Measurements from ENCODE around the gene RSKR.
A peak's percentile ranks its signal among the peaks of the same experiment; 100 is the strongest.
"Not testable (repeated sequence)": the region's sequence is repeated elsewhere in the genome, so short reads cannot be mapped to it uniquely, and the experiment has no call there.

The RSKR gene

GRCh38 chr17:28620010-28620409 is 6.0 kb upstream of the RSKR start:
- DNase-seq, result no peak

GRCh38 chr17:28618464-28618863 is 4.5 kb upstream of the RSKR start:
- no peak for DNase-seq

- no peak for DNase-seq
Measured at GRCh38 chr17:28616281-28616680, 2.3 kb upstream of the RSKR start.

GRCh38 chr17:28615260-28615940 is 1.4 kb upstream of the RSKR start:
- no peak for DNase-seq

GRCh38 chr17:28612936-28613872 is 781 bp downstream of the RSKR start:
- DNase-seq, result peak; percentile 45

GRCh38 chr17:28612531-28612930 is 1.5 kb downstream of the RSKR start:
- no peak for DNase-seq

- no peak for DNase-seq
Measured at GRCh38 chr17:28610376-28610775, 3.6 kb downstream of the RSKR start.

- DNase-seq, result not testable (repeated sequence)
Measured at GRCh38 chr17:28604031-28604430, 10.0 kb downstream of the RSKR start.

- peak; percentile 75 for DNase-seq
Measured at GRCh38 chr17:28599311-28600184, 14.4 kb downstream of the RSKR start.

- peak; percentile 93 for DNase-seq
Measured at GRCh38 chr17:28598799-28599310, 15.1 kb downstream of the RSKR start, which contains the start of gene SPAG5. Gene SPAG5 (minus strand): TSS chr17:28599025. CDS start chr17:28598946, 79 bp downstream.

GRCh38 chr17:28598389-28598788 is 15.6 kb downstream of the RSKR start:
- DNase-seq, result no peak

GRCh38 chr17:28597606-28598383 is 16.2 kb downstream of the RSKR start:
- DNase-seq, result no peak

GRCh38 chr17:28592260-28592659 is 21.7 kb downstream of the RSKR start:
- DNase-seq, result no peak

- DNase-seq, result no peak
Measured at GRCh38 chr17:28585851-28586250, 28.1 kb downstream of the RSKR start.

GRCh38 chr17:28584434-28584833 is 29.6 kb downstream of the RSKR start:
- DNase-seq, result no peak

- no peak for DNase-seq
Measured at GRCh38 chr17:28582513-28582912, 31.5 kb downstream of the RSKR start.

- no peak for DNase-seq
Measured at GRCh38 chr17:28580959-28581358, 33.0 kb downstream of the RSKR start.

- peak; percentile 37 for DNase-seq
Measured at GRCh38 chr17:28579526-28579925, 34.5 kb downstream of the RSKR start.

GRCh38 chr17:28578246-28579195 is 35.5 kb downstream of the RSKR start:
- no peak for DNase-seq

- no peak for DNase-seq
Measured at GRCh38 chr17:28577466-28577824, 36.5 kb downstream of the RSKR start.
